ENCODE measurements around the gene DACH1. TPM values are rescaled to one million over a fixed set of nuclear protein-coding genes. Genes with fewer than 3 reads are reported as not detected.

The DACH1 gene
- total RNA-seq, 2 donors from 2014 or later: 0.14 to 0.17 TPM

GRCh38 chr13:71685072-71685471, 181.9 kb downstream of the DACH1 start:
- H3K27me3 Mint-ChIP-seq (ENCODE audit: low read depth): no peaks in the 10 kb centered on the region
- no peaks in the 10 kb centered on the region for H3K4me1 Mint-ChIP-seq (ENCODE audit: low read depth)
- H3K36me3 Mint-ChIP-seq (ENCODE audit: insufficient read depth in 2 of 2): no peaks in the 10 kb centered on the region
- DNase-seq: no peak
- H3K4me3 Mint-ChIP-seq: no peak overlapping the region
- no peak for ATAC-seq (replicated peaks in 1 of 2)
- H3K27ac Mint-ChIP-seq: no peak overlapping the region
- H3K9me3 Mint-ChIP-seq: peaks cover 0 to 2% of the 10 kb centered on the region in 2 donors

DNA sequence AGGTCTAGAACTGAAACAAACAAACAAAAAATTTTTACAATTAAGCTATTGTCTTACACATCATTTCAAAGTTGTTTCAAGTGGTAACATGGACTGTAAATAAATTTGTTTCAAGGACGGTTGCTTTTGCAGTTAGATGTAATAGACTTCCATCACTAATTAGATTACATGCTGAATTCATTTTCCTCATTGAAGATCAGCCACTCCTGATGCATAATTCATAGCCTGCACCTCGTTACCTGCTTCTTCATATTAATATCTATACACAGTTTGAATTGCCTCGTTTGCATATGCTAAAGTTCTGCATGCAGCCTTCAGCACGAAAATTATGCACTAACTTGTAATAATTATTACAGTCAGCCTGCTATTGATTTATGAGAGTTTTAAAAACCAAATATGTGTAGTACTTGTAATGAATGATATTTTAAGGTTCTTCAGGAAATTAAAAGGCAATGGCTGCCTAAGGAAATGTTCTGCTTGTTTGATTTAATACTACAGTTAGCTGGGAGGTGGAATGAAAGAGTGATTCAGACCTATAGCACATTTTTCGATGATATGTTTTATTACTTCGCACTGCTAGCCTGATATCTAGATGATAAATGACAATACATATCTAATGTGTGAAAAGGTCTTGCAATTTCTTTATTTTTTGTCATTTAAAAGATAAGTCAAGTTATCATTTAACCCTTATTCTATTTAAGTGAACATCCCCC, 184.9 kb downstream of the DACH1 start:
- Mint-ChIP-seq H3K4me1 (ENCODE audit: low read depth) (no peaks in the 10 kb centered on the region), H3K27me3 (ENCODE audit: low read depth) (no peaks in the 10 kb centered on the region), H3K4me3 (no peak overlapping the region), H3K27ac (no peak overlapping the region), H3K36me3 (ENCODE audit: insufficient read depth in 2 of 2) (no peaks in the 10 kb centered on the region), H3K9me3 (peaks cover 0 to 2% of the 10 kb centered on the region in 2 donors)
- no peak for ATAC-seq (replicated peaks in 1 of 2)
- DNase-seq: no peak

- Mint-ChIP-seq H3K4me1 (ENCODE audit: low read depth) (no peaks in the 10 kb centered on the region), H3K9me3 (no peaks in the 10 kb centered on the region), H3K27ac (no peak overlapping the region), H3K4me3 (no peak overlapping the region), H3K27me3 (ENCODE audit: low read depth) (no peaks in the 10 kb centered on the region), H3K36me3 (ENCODE audit: insufficient read depth in 2 of 2) (no peaks in the 10 kb centered on the region)
- ATAC-seq (replicated peaks in 1 of 2) (no peak), DNase-seq (no peak)
Observed at GRCh38 chr13:71677124-71677523, 189.9 kb downstream of the DACH1 start.

DNA sequence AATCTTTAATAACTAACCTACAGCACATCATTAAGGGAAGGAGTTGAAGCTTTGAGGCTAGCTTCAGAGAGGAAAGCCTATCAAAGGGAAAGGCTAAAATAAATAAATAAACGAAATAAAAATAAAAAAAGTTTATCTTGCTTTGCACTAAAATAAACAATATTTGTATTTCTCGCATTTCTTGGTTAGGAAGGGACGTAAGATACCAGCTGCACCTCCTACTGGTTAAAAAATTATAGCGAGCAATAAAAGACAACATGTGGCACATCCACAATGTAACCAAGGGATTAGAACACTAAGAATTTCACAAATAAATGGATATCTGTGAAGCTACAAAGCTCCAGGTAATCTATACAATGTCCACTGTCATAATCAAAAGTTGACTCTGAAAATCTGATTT, 194.5 kb downstream of the DACH1 start:
- Mint-ChIP-seq H3K4me3 (no peak overlapping the region), H3K9me3 (no peaks in the 10 kb centered on the region), H3K27me3 (ENCODE audit: low read depth) (no peaks in the 10 kb centered on the region), H3K36me3 (ENCODE audit: insufficient read depth in 2 of 2) (no peaks in the 10 kb centered on the region), H3K27ac (no peak overlapping the region), H3K4me1 (ENCODE audit: low read depth) (no peaks in the 10 kb centered on the region)
- DNase-seq: no peak
- ATAC-seq (replicated peaks in 1 of 2): no peak

DNA sequence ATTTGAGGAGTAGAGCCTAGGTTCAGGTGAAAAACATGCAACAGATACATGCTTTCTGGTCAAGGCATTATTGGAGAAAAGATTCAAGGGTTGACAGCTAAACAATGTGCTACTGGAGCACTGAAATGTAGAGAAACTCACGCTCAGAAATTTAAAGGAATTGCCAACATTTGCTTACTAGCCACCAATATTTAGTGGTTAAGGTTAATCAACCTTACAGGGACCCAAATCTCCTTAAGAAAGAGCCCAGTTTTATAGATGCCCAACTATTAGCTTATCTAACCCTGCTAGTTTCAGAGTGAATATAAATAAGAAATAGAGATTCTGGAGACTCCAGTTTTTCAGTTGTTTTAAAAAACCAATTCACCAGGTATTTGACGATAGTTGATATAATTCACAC, 203.6 kb downstream of the DACH1 start:
- no peak overlapping the region for H3K4me3 Mint-ChIP-seq
- no peak for DNase-seq
- H3K4me1 Mint-ChIP-seq (ENCODE audit: low read depth): no peaks in the 10 kb centered on the region
- no peaks in the 10 kb centered on the region for H3K27me3 Mint-ChIP-seq (ENCODE audit: low read depth)
- H3K9me3 Mint-ChIP-seq: no peaks in the 10 kb centered on the region
- no peak for ATAC-seq (replicated peaks in 1 of 2)
- H3K27ac Mint-ChIP-seq: no peak overlapping the region
- no peaks in the 10 kb centered on the region for H3K36me3 Mint-ChIP-seq (ENCODE audit: insufficient read depth in 2 of 2)

DNA sequence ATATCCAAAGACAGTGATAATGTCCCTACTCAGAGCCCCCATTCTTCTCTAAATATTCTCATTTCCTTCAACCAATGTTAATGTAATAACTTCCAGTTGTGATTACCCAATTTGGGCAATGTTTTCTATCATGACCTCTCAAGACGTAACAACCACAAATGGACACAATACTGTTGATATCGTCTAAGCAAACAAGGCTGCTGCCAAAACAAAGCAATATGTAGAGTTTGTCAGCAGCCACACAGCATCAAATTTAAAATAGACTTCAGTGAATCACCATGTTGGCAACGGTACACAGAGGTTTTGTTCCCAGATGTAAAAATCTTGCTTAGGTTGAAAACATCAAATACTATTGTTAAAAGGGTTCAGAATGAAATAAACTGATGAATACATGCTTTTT, 205.1 kb downstream of the DACH1 start:
- ATAC-seq (replicated peaks in 1 of 2) (no peak), DNase-seq (no peak)
- H3K9me3 Mint-ChIP-seq: no peaks in the 10 kb centered on the region
- no peak overlapping the region for H3K27ac Mint-ChIP-seq
- H3K27me3 Mint-ChIP-seq (ENCODE audit: low read depth): no peaks in the 10 kb centered on the region
- H3K4me3 Mint-ChIP-seq: no peak overlapping the region
- H3K4me1 Mint-ChIP-seq (ENCODE audit: low read depth): no peaks in the 10 kb centered on the region
- no peaks in the 10 kb centered on the region for H3K36me3 Mint-ChIP-seq (ENCODE audit: insufficient read depth in 2 of 2)

DNA sequence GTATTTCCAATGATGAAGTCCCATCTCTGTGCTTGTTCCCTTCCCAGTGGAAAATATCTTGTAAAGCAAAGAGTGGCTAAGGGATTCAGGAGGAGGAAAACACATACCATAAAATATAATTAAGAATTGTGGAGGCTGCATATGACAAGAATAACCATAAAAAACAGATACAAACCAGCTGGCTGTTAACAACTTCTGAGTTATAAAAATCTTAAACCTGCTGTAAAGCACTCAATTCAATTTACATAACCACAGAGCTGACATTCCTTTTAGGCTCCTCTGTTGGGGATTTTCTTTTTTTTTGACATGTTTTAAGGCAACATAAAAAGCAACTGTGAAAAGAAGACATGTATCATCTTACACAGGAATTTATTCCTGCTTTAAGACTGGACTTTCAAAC, 207.6 kb downstream of the DACH1 start:
- H3K4me3 Mint-ChIP-seq: no peak overlapping the region
- no peaks in the 10 kb centered on the region for H3K9me3 Mint-ChIP-seq
- H3K27ac Mint-ChIP-seq: no peak overlapping the region
- DNase-seq: no peak
- no peak for ATAC-seq (replicated peaks in 1 of 2)
- H3K27me3 Mint-ChIP-seq (ENCODE audit: low read depth): no peaks in the 10 kb centered on the region
- H3K4me1 Mint-ChIP-seq (ENCODE audit: low read depth): no peaks in the 10 kb centered on the region
- no peaks in the 10 kb centered on the region for H3K36me3 Mint-ChIP-seq (ENCODE audit: insufficient read depth in 2 of 2)

- Mint-ChIP-seq H3K27ac (no peak overlapping the region), H3K9me3 (peaks cover 0 to 2% of the 10 kb centered on the region in 2 donors), H3K36me3 (ENCODE audit: insufficient read depth in 2 of 2) (no peaks in the 10 kb centered on the region), H3K27me3 (ENCODE audit: low read depth) (no peaks in the 10 kb centered on the region), H3K4me3 (no peak overlapping the region), H3K4me1 (ENCODE audit: low read depth) (no peaks in the 10 kb centered on the region)
- ATAC-seq (replicated peaks in 1 of 2) (no peak), DNase-seq (no peak)
Observed at GRCh38 chr13:71645467-71645866, 221.5 kb downstream of the DACH1 start.

GRCh38 chr13:71644579-71644978, 222.4 kb downstream of the DACH1 start:
- Mint-ChIP-seq H3K4me3 (no peak overlapping the region), H3K4me1 (ENCODE audit: low read depth) (no peaks in the 10 kb centered on the region), H3K36me3 (ENCODE audit: insufficient read depth in 2 of 2) (no peaks in the 10 kb centered on the region), H3K27ac (no peak overlapping the region), H3K9me3 (peaks cover 0 to 2% of the 10 kb centered on the region in 2 donors), H3K27me3 (ENCODE audit: low read depth) (no peaks in the 10 kb centered on the region)
- DNase-seq (no peak), ATAC-seq (replicated peaks in 1 of 2) (no peak)

DNA sequence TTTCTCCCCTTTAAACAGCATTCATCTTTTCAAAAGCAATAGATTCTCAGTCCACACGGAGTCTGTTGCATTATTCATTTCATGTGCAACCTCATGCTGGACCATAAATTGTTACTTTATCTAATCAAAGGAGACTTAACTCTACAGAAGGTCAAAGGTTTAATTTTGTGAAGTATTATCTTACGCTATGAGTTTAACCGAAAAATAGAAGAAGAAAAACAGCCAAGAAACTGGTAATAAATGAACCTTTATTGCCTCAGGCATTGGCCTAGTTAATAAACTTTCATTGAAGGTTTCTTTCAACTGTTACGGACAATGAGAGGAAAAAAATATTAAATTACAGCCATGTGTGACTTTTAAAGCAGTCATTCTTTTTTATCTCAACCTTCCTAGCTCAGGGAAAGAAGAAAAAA, 223.6 kb downstream of the DACH1 start:
- Mint-ChIP-seq H3K4me1 (ENCODE audit: low read depth) (no peaks in the 10 kb centered on the region), H3K27ac (no peak overlapping the region), H3K4me3 (no peak overlapping the region), H3K9me3 (peaks cover 0 to 2% of the 10 kb centered on the region in 2 donors), H3K36me3 (ENCODE audit: insufficient read depth in 2 of 2) (no peaks in the 10 kb centered on the region), H3K27me3 (ENCODE audit: low read depth) (no peaks in the 10 kb centered on the region)
- ATAC-seq (replicated peaks in 1 of 2) (no peak), DNase-seq (no peak)

GRCh38 chr13:71638751-71639150, 228.3 kb downstream of the DACH1 start:
- Mint-ChIP-seq H3K4me3 (no peak overlapping the region), H3K27ac (no peak overlapping the region), H3K4me1 (ENCODE audit: low read depth) (no peaks in the 10 kb centered on the region), H3K9me3 (no peaks in the 10 kb centered on the region), H3K27me3 (ENCODE audit: low read depth) (no peaks in the 10 kb centered on the region), H3K36me3 (ENCODE audit: insufficient read depth in 2 of 2) (no peaks in the 10 kb centered on the region)
- ATAC-seq (replicated peaks in 1 of 2) (no peak), DNase-seq (no peak)

DNA sequence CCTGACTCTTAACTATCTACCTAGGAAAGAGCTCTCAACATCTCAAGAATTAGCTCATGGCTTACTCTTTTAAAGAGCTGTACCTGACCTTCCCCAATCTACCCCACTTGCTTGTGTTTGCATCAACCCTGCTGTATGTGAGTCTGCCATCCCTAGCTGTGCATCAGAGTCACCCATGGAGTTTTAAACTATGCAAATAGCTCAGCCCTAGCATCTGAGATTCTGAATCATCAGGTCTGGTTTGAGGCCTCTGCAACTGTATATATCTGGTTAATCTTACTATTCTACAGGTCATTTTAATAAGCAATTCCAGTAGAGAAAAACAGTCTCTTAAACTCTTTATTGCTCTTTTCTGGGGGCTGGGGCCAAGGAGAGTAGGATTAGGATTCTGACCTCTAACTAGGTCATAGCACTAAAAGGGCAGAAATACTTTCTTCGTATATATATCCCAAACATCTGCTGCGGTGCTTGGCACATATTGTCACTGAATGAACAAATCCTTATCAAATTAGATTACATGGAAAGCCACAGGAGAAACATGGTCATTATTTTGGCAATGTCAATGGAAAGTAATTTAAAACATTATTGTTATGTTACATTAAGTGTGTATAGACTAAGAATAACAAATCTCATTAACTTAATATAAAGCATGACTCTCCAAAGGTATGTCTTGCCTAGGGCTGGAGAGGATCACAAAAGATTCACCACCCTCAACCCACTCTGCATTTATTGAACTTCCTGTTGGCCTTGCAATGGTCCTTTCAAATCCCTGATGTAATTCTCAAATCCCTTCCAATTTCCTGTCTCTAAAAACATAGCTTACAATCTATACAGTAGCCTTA, 232.2 kb downstream of the DACH1 start:
- Mint-ChIP-seq H3K36me3 (ENCODE audit: insufficient read depth in 2 of 2) (no peaks in the 10 kb centered on the region), H3K27me3 (ENCODE audit: low read depth) (no peaks in the 10 kb centered on the region), H3K4me1 (ENCODE audit: low read depth) (no peaks in the 10 kb centered on the region), H3K27ac (no peak overlapping the region), H3K9me3 (no peaks in the 10 kb centered on the region), H3K4me3 (no peak overlapping the region)
- DNase-seq (no peak), ATAC-seq (replicated peaks in 1 of 2) (no peak)

GRCh38 chr13:71634182-71634581, 232.8 kb downstream of the DACH1 start:
- Mint-ChIP-seq H3K27ac (no peak overlapping the region), H3K4me1 (ENCODE audit: low read depth) (no peaks in the 10 kb centered on the region), H3K27me3 (ENCODE audit: low read depth) (no peaks in the 10 kb centered on the region), H3K36me3 (ENCODE audit: insufficient read depth in 2 of 2) (no peaks in the 10 kb centered on the region), H3K9me3 (no peaks in the 10 kb centered on the region), H3K4me3 (no peak overlapping the region)
- DNase-seq (no peak), ATAC-seq (replicated peaks in 1 of 2) (no peak)

Data from activated T-cell treated with anti-CD3 and anti-CD28 coated beads, Interleukin-2, amount 50 U/mL, for 72 hours (primary cell).